T1000 (cell line): ENCODE results near the gene JPT2.

ENCODE experiments used
- DNase-seq: peaks from one replicate; lab custom pipeline; 2025; ENCODE audit warnings: mixed read lengths; lab: John Stamatoyannopoulos, UW

Gene JPT2

GRCh38 chr16:1651974-1652312 lies 26.1 kb upstream of the JPT2 start:
- DNase-seq, result no peak

DNA sequence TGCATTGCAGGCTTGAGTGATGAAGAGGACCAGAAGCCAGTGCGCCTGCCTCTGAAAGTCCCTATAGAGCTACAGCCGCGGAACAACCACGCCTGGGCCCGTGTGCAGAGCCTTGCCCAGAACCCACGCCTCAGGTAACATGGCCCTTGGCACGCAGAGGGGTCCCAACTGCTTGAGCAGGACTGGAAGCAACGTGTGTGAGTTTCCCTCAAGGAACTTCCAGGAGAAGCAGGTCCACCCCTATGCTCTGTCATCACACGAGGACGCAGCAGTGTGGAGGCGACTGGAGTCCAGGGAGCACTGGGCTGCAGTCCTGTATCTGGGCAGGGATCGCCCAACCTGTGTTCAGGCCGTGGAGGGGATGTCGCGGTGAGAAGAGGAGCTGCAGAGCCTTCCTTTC lies 25.1 kb upstream of the JPT2 start:
- no peak for DNase-seq

DNA sequence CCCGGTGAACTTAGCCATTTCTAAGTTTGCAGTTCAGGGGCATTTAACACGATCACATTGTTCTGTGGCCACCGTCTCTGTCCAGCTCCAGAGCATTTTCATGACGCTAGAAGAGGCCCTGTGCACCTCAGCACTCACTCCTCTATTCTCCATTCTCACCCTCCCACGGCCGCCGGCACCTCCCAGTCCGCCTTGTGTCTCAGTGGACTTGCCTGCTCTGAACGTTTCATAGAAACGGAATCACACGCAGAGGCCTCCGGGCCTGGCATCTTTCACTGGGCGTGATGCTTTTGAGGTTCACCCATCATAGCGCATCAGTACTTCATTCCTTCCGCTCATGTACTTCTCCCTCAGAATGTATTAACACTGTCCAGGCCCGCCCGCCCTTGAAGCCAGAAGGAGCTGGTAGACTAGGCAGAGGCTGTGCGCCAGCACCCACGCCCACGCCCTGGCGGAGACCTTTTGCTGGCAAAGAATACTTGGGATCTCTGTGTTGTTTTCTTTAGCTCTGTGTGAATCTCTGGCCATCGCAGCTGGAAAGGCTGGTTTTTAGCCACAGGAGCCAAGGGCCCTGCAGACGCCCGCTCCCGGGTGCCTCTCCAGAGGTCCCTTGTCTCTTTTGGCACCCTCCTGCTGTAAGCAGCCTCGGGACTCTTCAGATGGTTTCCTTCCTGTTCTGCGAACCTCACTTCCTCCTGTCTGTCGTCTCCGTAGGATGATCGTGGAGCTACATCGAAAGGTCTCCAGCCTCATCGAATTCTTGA lies 23.4 kb upstream of the JPT2 start:
- DNase-seq, result no peak

DNA sequence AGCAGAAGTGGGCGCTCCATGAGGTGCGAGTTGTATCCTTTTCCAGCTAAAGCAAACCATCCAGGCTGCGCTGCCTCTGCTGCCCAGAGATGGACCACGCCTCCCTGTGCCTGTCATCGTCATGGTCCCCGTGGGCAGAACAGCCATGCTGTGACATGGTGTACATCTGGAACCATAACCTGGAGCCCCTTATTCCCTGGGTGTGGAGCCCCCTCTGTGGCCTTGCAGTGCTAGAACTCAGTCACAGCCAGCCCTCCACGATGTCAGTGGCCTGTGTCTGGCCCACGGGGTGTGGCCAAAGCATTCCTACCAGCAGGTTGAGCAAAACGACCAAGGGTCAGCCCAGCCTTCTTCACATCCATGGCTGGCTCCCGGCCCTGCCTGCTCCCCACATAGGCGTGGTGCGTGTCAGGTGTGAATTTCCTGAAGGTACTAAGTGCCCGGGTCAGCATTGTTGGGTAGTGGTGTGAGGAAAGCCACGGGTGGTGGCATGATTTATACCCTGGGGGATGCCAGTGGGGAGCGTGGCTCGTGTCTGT lies 22.7 kb upstream of the JPT2 start:
- DNase-seq, result no peak

DNA sequence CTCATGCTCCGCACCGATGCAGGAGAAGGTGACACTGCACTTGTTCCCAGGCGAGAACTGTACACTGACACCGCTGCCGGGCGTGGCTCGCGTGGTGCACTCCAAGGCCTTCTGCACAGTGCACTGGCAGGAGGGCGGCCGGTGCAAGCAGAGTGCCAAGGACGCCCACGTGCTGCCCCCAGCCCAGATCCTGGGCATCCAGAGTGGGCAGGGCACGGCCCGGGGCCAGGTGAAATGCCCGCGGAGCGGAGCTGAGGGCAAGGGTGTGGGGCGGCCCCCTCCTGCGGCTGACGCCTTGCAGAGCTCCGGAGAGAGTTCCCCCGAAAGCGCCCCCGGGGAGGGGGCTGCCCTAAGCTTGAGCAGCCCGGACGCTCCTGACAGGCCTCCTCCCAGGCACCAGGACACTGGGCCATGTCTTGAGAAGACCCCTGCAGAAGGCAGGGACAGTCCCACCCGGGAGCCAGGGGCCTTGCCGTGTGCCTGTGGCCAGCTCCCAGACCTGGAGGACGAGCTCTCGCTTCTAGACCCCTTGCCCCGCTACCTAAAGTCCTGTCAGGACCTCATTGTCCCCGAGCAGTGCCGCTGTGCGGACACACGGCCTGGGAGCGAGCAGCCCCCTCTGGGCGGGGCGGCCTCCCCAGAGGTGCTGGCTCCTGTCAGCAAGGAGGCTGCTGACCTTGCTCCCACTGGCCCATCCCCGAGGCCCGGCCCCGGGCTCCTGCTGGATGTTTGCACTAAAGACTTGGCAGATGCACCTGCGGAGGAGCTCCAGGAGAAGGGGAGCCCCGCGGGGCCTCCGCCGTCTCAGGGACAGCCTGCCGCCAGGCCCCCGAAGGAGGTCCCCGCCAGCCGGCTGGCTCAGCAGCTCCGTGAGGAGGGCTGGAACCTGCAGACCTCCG lies 21.9 kb upstream of the JPT2 start:
- DNase-seq, result no peak

DNA sequence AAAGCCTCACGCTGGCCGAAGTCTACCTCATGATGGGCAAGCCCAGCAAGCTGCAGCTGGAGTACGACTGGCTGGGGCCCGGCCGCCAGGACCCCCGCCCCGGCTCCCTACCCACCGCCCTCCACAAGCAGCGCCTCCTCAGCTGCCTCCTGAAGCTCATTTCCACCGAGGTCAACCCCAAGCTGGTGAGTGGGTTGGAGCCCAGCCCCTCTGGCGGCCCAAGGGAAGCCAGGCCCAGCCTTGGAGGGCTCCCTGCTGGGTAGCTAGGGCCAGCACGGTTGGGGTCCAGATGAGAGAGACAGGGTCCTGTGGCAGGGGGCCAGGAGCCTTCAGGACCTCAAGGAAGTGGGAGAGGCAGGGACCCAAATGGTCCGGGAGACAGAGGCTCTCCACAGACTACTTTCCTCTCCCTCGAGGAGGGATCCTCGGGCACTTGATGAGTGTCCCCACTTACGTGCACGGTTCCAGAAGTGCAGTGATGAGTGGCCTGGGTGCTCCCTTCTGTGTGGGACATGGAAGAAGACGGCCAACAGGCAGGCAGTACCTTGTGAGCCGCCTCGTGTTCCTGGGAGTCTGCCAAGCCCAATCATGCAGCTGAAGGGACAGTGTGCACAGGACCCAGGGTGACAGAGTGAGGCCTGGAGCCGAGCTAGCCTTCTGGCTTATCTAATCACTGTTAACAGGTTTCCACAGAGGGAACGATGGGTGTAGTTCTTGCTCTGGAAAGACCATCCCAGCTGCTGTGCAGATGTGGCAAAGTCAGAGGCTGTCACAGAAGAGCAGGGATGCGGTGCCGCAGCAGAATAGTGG lies 21.1 kb upstream of the JPT2 start:
- no peak for DNase-seq

- DNase-seq, result no peak
Observed at GRCh38 chr16:1657841-1658240, 20.2 kb upstream of the JPT2 start.

DNA sequence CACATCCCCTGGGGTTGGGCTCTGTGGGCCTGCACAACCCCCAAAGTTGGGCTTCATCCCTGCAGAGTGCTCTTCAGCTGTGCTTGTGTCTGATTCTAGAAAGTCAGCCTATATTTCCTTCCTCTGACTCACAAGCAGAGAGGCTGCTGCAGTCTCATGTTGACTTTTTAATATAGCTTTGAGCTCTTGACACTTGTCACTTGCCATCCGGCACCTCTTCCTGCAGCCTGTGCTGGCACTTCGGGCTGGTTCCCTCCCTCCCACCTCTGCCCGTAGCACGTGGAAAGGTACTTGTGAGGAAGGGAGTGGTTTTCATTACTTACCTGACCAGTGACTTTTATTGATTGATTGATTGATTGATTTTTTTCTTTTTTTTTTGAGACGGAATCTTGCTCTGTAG lies 19.0 kb upstream of the JPT2 start:
- DNase-seq, result no peak

GRCh38 chr16:1661826-1662225 lies 16.3 kb upstream of the JPT2 start:
- no peak for DNase-seq

GRCh38 chr16:1662543-1662942 lies 15.5 kb upstream of the JPT2 start:
- no peak for DNase-seq

DNA sequence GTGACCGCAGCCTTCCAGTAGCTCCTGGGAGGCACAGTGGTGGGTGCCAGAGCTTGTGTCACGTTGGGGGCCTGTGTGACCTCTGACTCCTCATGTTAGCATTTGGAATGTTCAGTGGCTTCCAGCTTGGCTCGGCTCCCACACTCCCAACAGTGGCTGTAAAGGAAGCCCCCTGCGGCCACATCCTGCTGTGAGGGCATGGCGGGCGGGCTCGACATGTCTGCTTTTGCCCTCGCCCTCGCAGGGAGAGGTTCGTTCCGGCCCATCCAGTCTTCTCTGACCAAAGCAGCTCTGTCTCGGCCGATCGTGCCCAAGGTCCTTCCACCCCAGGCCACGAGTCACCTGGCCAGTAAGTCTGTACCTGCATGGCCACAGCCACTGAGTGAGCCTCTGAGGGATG lies 12.2 kb upstream of the JPT2 start:
- no peak for DNase-seq

DNA sequence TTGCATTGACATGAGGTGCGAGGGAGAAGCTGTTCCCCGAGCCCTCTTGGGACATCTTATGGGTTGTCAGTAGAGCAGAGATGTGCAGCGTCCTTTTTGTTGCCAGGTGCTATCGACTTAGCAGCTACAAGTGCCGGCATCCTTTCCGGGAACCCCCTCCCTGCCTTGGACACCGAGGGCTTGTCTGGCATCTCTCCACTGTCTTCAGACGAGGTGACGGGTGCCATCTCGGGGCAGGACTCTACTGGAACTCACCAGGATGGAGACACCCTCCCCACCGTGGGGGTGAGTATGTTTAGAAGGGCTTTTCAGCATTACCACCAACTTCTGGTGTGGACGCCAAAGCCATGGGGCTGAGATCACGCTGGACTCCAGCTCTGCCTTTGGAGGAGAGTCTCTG lies 11.8 kb upstream of the JPT2 start:
- DNase-seq, result no peak

GRCh38 chr16:1667271-1667670 lies 10.8 kb upstream of the JPT2 start:
- DNase-seq, result no peak

GRCh38 chr16:1667916-1668315 lies 10.2 kb upstream of the JPT2 start:
- DNase-seq, result no peak

DNA sequence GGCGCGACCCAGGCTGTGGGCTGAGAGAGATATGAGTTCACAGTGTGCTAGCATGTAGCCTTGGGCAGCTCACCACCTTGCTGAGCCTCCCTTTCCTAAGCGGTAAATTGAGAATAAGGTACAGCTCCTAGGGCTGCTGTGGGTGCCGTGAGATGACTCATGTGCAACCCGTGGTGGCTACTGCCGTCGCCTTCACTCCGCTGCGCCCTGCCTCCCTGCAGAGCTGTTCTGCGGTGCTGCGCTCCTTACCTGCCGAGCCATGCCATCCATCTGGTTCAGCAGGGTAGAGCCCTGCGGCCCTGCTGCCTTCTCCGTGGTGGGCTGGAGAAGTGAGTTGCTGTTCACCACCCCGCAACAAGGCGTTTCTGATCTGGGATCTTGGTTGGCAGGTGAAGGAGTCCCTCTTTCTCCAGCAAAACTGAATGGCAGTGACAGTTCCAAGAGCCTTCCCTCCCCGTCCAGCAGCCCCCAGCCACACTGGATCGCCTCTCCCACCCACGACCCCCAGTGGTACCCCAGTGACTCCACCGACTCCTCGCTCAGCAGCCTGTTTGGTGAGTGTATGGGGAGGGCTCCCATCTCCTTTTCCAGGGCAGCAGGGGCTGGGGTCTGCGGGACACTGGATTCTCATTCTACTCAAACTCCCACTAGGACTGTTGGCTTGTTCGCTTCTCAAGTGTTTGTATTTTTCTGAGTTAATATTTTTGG lies 9.3 kb upstream of the JPT2 start:
- DNase-seq, result no peak

GRCh38 chr16:1669698-1670097 lies 8.4 kb upstream of the JPT2 start:
- no peak for DNase-seq

- no peak for DNase-seq
Observed at GRCh38 chr16:1670371-1670770, 7.7 kb upstream of the JPT2 start.

- no peak for DNase-seq
Observed at GRCh38 chr16:1670866-1671265, 7.2 kb upstream of the JPT2 start.

DNA sequence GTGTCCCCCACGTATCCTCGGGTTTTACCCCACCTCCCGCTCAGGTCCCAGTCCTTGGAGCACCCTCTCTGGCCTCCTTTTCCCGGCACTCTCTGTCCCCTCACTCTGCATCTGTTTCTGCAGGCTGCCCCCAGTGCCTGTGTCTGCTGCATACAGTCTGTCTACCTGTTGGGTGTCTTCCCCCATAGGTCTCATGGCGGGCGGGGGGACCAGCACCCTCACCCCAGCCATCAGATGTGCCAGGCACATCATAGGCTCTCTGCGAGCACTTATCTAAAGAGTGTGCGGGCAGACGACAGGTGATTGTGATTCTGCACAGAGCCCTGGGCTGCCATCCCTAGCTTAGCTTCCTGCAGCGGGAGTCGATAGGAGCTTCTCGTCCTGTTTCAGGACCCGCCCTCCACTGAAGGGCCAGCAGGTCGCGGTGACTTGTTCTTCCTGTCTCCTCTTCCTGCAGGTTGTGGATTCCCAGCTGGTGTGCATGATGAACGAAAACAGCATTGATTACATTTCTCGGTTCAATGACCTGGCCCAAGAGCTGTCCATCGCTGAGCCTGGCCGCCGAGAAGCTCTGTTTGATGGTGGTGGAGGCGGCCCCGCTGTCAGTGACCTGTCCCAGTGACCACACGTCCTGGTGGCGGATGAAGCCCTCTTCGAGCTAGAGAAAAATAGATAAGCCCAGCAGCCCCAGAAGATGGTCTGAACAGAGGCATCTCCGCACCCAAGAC lies 4.5 kb upstream of the JPT2 start:
- DNase-seq, result no peak

GRCh38 chr16:1674306-1674705 lies 3.8 kb upstream of the JPT2 start:
- DNase-seq, result no peak
